Thyroid gland (tissue), 4 donors: ENCODE data around the gene NEDD4L.

ENCODE experiments used
- CTCF ChIP-seq, 6 experiments: fragments of 200-600 bp in 3 of 6; fragments of 450-650 bp in 3 of 6; sonication (generic) in 3 of 6; IDR thresholded peaks; one replicate each; pipeline ENCODE4 v1.5.1; 2016 to 2019; ENCODE audit warnings: antibody characterized with exemption in 6 of 6, mild to moderate bottlenecking in 2 of 6, inconsistent platforms in 1 of 6, moderate library complexity in 1 of 6
- POLR2A ChIP-seq, 2 donors: fragments of 450-650 bp; IDR thresholded peaks; one replicate each; pipeline ENCODE4 v1.6.1; 2017; ENCODE audit warnings: antibody characterized with exemption in 2 of 2, mild to moderate bottlenecking in 2 of 2, moderate library complexity in 1 of 2

GRCh38 chr18:58105206-58105887, 61.3 kb downstream of the NEDD4L start:
- TF ChIP-seq POLR2A (IDR thresholded peaks at IDR 0.05) (no peak), CTCF (IDR thresholded peaks at IDR 0.05) (no peak)
